HL-60 (cell line): ENCODE data around the gene PEX11A.

Experiments used
- CTCF ChIP-seq: IDR thresholded peaks from one replicate; pipeline ENCODE4 v1.5.1; 2011; ENCODE audit warnings: low read length, control low read depth, inconsistent platforms; ENCODE audit not compliant: insufficient read depth
- REST ChIP-seq: IDR thresholded peaks from 2 replicates; pipeline ENCODE4 v1.6.1; 2012; ENCODE audit warnings: low read depth; ENCODE audit not compliant: insufficient replicate concordance

- TF ChIP-seq CTCF (no peak), REST (no peak)
Measured at GRCh38 chr15:89665449-89666181, 24.9 kb downstream of the PEX11A start.
